Caco-2 (cell line): ENCODE results near the gene VAV2. TPM values are rescaled to one million over a fixed set of nuclear protein-coding genes. Genes with fewer than 3 reads are reported as not detected.

Source experiments
- BruUV-seq: library from RNA; stranded (reverse); fragments of 400-500 nt; replicated peaks from 2 replicates; lab custom pipeline; 2021; lab: Mats Ljungman, UMichigan
- CTCF ChIA-PET: fragments of 300-600 bp; sonication (Branson Sonifier 250); formaldehyde crosslinking; loops from one replicate; lab custom pipeline; 2022; ENCODE audit warnings: antibody characterized with exemption; lab: Charles Lee
- POLR2A ChIA-PET: fragments of 300-600 bp; sonication (Branson Sonifier 250); formaldehyde crosslinking; loops from one replicate; lab custom pipeline; 2022; ENCODE audit warnings: antibody characterized with exemption; lab: Charles Lee
- DNase-seq, 2 experiments: peaks; one replicate each; pipeline versions ENCODE4 v3.0.0 to v3.0.0-alpha.2; 2020 to 2022
- H3K27me3 ChIP-seq: replicated peaks from 2 replicates; pipeline ENCODE4 v1.6.0; 2011; ENCODE audit warnings: low read length; ENCODE audit not compliant: control insufficient read depth, insufficient read depth
- H3K36me3 ChIP-seq: 2 replicates; pipeline ENCODE4 v1.5.1; 2011; ENCODE audit warnings: low read length; ENCODE audit not compliant: control insufficient read depth, insufficient read depth
- H3K4me1 ChIP-seq: fragments of 250-450 bp; sonication (Bioruptor Pico); 2 replicates; pipeline ENCODE4 v1.5.1; 2020; ENCODE audit warnings: mild to moderate bottlenecking
- H3K4me3 ChIP-seq: 2 replicates; pipeline ENCODE4 v1.5.1; 2011; ENCODE audit warnings: low read depth, mild to moderate bottlenecking, control low read depth, low read length
- H3K9me3 ChIP-seq: fragments of 250-450 bp; sonication (Bioruptor Pico); 2 replicates; pipeline ENCODE4 v1.5.1; 2020; ENCODE audit warnings: mild to moderate bottlenecking, moderate library complexity
- H3K27ac Mint-ChIP-seq: one replicate; pipeline ENCODE4 v1.8.0; 2022; ENCODE audit warnings: mixed read lengths; ENCODE audit not compliant: unreplicated experiment
- H3K27me3 Mint-ChIP-seq: one replicate; pipeline ENCODE4 v1.8.0; 2022; ENCODE audit warnings: mixed read lengths; ENCODE audit not compliant: insufficient read depth, unreplicated experiment
- H3K36me3 Mint-ChIP-seq: one replicate; pipeline ENCODE4 v1.8.0; 2022; ENCODE audit warnings: mild to moderate bottlenecking, mixed read lengths; ENCODE audit not compliant: insufficient read depth, unreplicated experiment
- H3K4me1 Mint-ChIP-seq: one replicate; pipeline ENCODE4 v1.8.0; 2022; ENCODE audit warnings: low read depth, mixed read lengths; ENCODE audit not compliant: unreplicated experiment
- H3K4me3 Mint-ChIP-seq: one replicate; pipeline ENCODE4 v1.8.0; 2022; ENCODE audit warnings: mild to moderate bottlenecking, moderate library complexity, mixed read lengths; ENCODE audit not compliant: unreplicated experiment
- H3K9me3 Mint-ChIP-seq: one replicate; pipeline ENCODE4 v1.8.0; 2022; ENCODE audit warnings: mixed read lengths; ENCODE audit not compliant: unreplicated experiment
- CTCF ChIP-seq, 2 experiments: fragments of 200-600 bp in 1 of 2; IDR thresholded peaks; 1 replicate in 1 of 2; 2 replicates in 1 of 2; pipeline versions ENCODE4 v1.5.1 to v1.8.0; 2011 to 2022; ENCODE audit warnings: antibody characterized with exemption in 1 of 2, control low read depth in 1 of 2, inconsistent platforms in 1 of 2, low read depth in 1 of 2, low read length in 1 of 2, mild to moderate bottlenecking in 1 of 2, moderate library complexity in 1 of 2; ENCODE audit not compliant: insufficient read depth in 1 of 2, severe bottlenecking in 1 of 2, unreplicated experiment in 1 of 2
- intact Hi-C: fragments of 100-400 bp; cut with micrococcal nuclease; formaldehyde crosslinking; loops from one replicate; pipeline ENCODE4 v1.10.0; 2022; ENCODE audit not compliant: unreplicated experiment
- total RNA-seq: library from RNA; stranded (reverse); gene quantifications from 2 replicates; pipeline ENCODE4 v1.2.3, GENCODE V29; 2022

Gene VAV2
- total RNA-seq, 1 experiment from 2014 or later, result 55.3 TPM

GRCh38 chr9:133712221-133713100 is 279.7 kb downstream of the VAV2 start:
- Mint-ChIP-seq H3K4me3 (no peak overlapping the region), H3K27ac (no peak overlapping the region), H3K9me3 (no peaks in the 10 kb centered on the region), H3K36me3 (no peaks in the 10 kb centered on the region), H3K27me3 (no peaks in the 10 kb centered on the region), H3K4me1 (peaks cover 7% of the 10 kb centered on the region)
- BruUV-seq, result no TSS peak
- Histone ChIP-seq H3K36me3 (no peaks in the 10 kb centered on the region), H3K9me3 (no peaks in the 10 kb centered on the region), H3K27me3 (no peaks in the 10 kb centered on the region), H3K4me3 (no peak overlapping the region), H3K4me1 (peaks cover 25% of the 10 kb centered on the region)
- intact Hi-C loops, result no loop called here
- ChIA-PET POLR2A (no interaction called here), CTCF (no interaction called here)
- DNase-seq, result no peak
- TF ChIP-seq CTCF (IDR thresholded peaks at IDR 0.05; ENCODE audit: insufficient read depth in 1 of 2, low read depth in 1 of 2, low read length in 1 of 2, severe bottlenecking in 1 of 2, unreplicated experiment in 1 of 2), result no peak

Other genes starting within 250 kb of the VAV2 start
- 9.1 and 9.4 TPM in 2 replicates for gene BRD3OS, start 33.2 kb upstream of the VAV2 start, total RNA-seq
- gene BRD3, start 75.7 kb upstream of the VAV2 start, total RNA-seq, result 57.5 and 58.3 TPM in 2 replicates
- gene WDR5, start 143.8 kb upstream of the VAV2 start, total RNA-seq, result 51.7 and 54.8 TPM in 2 replicates
- gene RNU6ATAC, start 172.2 kb upstream of the VAV2 start, total RNA-seq, result 72.9 and 99.0 TPM in 2 replicates